Measurements from ENCODE around the gene NSG2.

Gene NSG2

GRCh38 chr5:174106997-174107655 lies 61.6 kb downstream of the NSG2 start:
- Histone ChIP-seq H3K4me3 (no peak overlapping the region), H3K9ac (ENCODE audit: insufficient read length) (no peak overlapping the region), H3K36me3 (ENCODE audit: insufficient read depth, low read length) (no peaks in the 10 kb centered on the region), H3K27ac (no peak overlapping the region), H3K9me3 (ENCODE audit: low read depth, low read length) (no peaks in the 10 kb centered on the region)
- DNase-seq (ENCODE audit: low read depth, low spot score): no peak
- no peak for TF ChIP-seq EZH2 (IDR thresholded peaks at IDR 0.05)
- no peak for TF ChIP-seq FOXP2 (optimal IDR thresholded peaks at IDR 0.05; ENCODE audit: control extremely low read depth, extremely low read length, insufficient read depth)
- no peak for TF ChIP-seq POLR2AphosphoS5 (IDR thresholded peaks at IDR 0.05; ENCODE audit: borderline replicate concordance, low read depth, low read length)

GRCh38 chr5:174108745-174109144 lies 63.2 kb downstream of the NSG2 start:
- Histone ChIP-seq H3K9ac (ENCODE audit: insufficient read length) (no peak overlapping the region), H3K27ac (no peak overlapping the region), H3K9me3 (ENCODE audit: low read depth, low read length) (no peaks in the 10 kb centered on the region), H3K4me3 (no peak overlapping the region), H3K36me3 (ENCODE audit: insufficient read depth, low read length) (no peaks in the 10 kb centered on the region)
- DNase-seq (ENCODE audit: low read depth, low spot score): no peak
- TF ChIP-seq FOXP2 (optimal IDR thresholded peaks at IDR 0.05; ENCODE audit: control extremely low read depth, extremely low read length, insufficient read depth): no peak
- no peak for TF ChIP-seq EZH2 (IDR thresholded peaks at IDR 0.05)
- no peak for TF ChIP-seq POLR2AphosphoS5 (IDR thresholded peaks at IDR 0.05; ENCODE audit: borderline replicate concordance, low read depth, low read length)

GRCh38 chr5:174109698-174110260 lies 64.3 kb downstream of the NSG2 start:
- no peak overlapping the region for H3K27ac ChIP-seq
- DNase-seq (ENCODE audit: low read depth, low spot score): no peak
- no peak for TF ChIP-seq EZH2 (IDR thresholded peaks at IDR 0.05)
- TF ChIP-seq FOXP2 (optimal IDR thresholded peaks at IDR 0.05; ENCODE audit: control extremely low read depth, extremely low read length, insufficient read depth): no peak
- TF ChIP-seq POLR2AphosphoS5 (IDR thresholded peaks at IDR 0.05; ENCODE audit: borderline replicate concordance, low read depth, low read length): no peak
- H3K9ac ChIP-seq (ENCODE audit: insufficient read length): no peak overlapping the region
- H3K4me3 ChIP-seq: no peak overlapping the region
- H3K9me3 ChIP-seq (ENCODE audit: low read depth, low read length): no peaks in the 10 kb centered on the region
- no peaks in the 10 kb centered on the region for H3K36me3 ChIP-seq (ENCODE audit: insufficient read depth, low read length)

- DNase-seq (ENCODE audit: low read depth, low spot score): no peak
- Histone ChIP-seq H3K4me3 (no peak overlapping the region), H3K36me3 (ENCODE audit: insufficient read depth, low read length) (no peaks in the 10 kb centered on the region), H3K9ac (ENCODE audit: insufficient read length) (no peak overlapping the region), H3K27ac (no peak overlapping the region), H3K9me3 (ENCODE audit: low read depth, low read length) (no peaks in the 10 kb centered on the region)
- TF ChIP-seq EZH2 (IDR thresholded peaks at IDR 0.05) (no peak), FOXP2 (optimal IDR thresholded peaks at IDR 0.05; ENCODE audit: control extremely low read depth, extremely low read length, insufficient read depth) (no peak), POLR2AphosphoS5 (IDR thresholded peaks at IDR 0.05; ENCODE audit: borderline replicate concordance, low read depth, low read length) (no peak)
Measured at GRCh38 chr5:174110310-174110709, 64.8 kb downstream of the NSG2 start.

- TF ChIP-seq EZH2 (IDR thresholded peaks at IDR 0.05) (no peak), POLR2AphosphoS5 (IDR thresholded peaks at IDR 0.05; ENCODE audit: borderline replicate concordance, low read depth, low read length) (no peak), FOXP2 (optimal IDR thresholded peaks at IDR 0.05; ENCODE audit: control extremely low read depth, extremely low read length, insufficient read depth) (no peak)
- no peaks in the 10 kb centered on the region for H3K9me3 ChIP-seq (ENCODE audit: low read depth, low read length)
- no peaks in the 10 kb centered on the region for H3K36me3 ChIP-seq (ENCODE audit: insufficient read depth, low read length)
- DNase-seq (ENCODE audit: low read depth, low spot score): no peak
- H3K9ac ChIP-seq (ENCODE audit: insufficient read length): no peak overlapping the region
- no peak overlapping the region for H3K27ac ChIP-seq
- no peak overlapping the region for H3K4me3 ChIP-seq
Measured at GRCh38 chr5:174111287-174111973, 65.9 kb downstream of the NSG2 start.

- Histone ChIP-seq H3K9me3 (ENCODE audit: low read depth, low read length) (no peaks in the 10 kb centered on the region), H3K36me3 (ENCODE audit: insufficient read depth, low read length) (no peaks in the 10 kb centered on the region), H3K27ac (no peak overlapping the region), H3K9ac (ENCODE audit: insufficient read length) (no peak overlapping the region), H3K4me3 (no peak overlapping the region)
- TF ChIP-seq POLR2AphosphoS5 (IDR thresholded peaks at IDR 0.05; ENCODE audit: borderline replicate concordance, low read depth, low read length): no peak
- TF ChIP-seq EZH2 (IDR thresholded peaks at IDR 0.05): no peak
- no peak for TF ChIP-seq FOXP2 (optimal IDR thresholded peaks at IDR 0.05; ENCODE audit: control extremely low read depth, extremely low read length, insufficient read depth)
- no peak for DNase-seq (ENCODE audit: low read depth, low spot score)
Measured at GRCh38 chr5:174115226-174115625, 69.7 kb downstream of the NSG2 start.

- Histone ChIP-seq H3K27ac (peak overlapping the region; percentile 94), H3K9ac (ENCODE audit: insufficient read length) (peak overlapping the region; percentile 52), H3K4me3 (no peak overlapping the region), H3K36me3 (ENCODE audit: insufficient read depth, low read length) (no peaks in the 10 kb centered on the region), H3K9me3 (ENCODE audit: low read depth, low read length) (no peaks in the 10 kb centered on the region)
- no peak for DNase-seq (ENCODE audit: low read depth, low spot score)
- no peak for TF ChIP-seq EZH2 (IDR thresholded peaks at IDR 0.05)
- no peak for TF ChIP-seq FOXP2 (optimal IDR thresholded peaks at IDR 0.05; ENCODE audit: control extremely low read depth, extremely low read length, insufficient read depth)
- no peak for TF ChIP-seq POLR2AphosphoS5 (IDR thresholded peaks at IDR 0.05; ENCODE audit: borderline replicate concordance, low read depth, low read length)
Measured at GRCh38 chr5:174118823-174119467, 73.4 kb downstream of the NSG2 start.

GRCh38 chr5:174119468-174119881 lies 74.0 kb downstream of the NSG2 start:
- no peak for TF ChIP-seq EZH2 (IDR thresholded peaks at IDR 0.05)
- TF ChIP-seq FOXP2 (optimal IDR thresholded peaks at IDR 0.05; ENCODE audit: control extremely low read depth, extremely low read length, insufficient read depth): no peak
- no peak for TF ChIP-seq POLR2AphosphoS5 (IDR thresholded peaks at IDR 0.05; ENCODE audit: borderline replicate concordance, low read depth, low read length)
- H3K36me3 ChIP-seq (ENCODE audit: insufficient read depth, low read length): no peaks in the 10 kb centered on the region
- no peak for DNase-seq (ENCODE audit: low read depth, low spot score)
- H3K4me3 ChIP-seq: no peak overlapping the region
- peak overlapping the region; percentile 52 for H3K9ac ChIP-seq (ENCODE audit: insufficient read length)
- peak overlapping the region; percentile 94 for H3K27ac ChIP-seq
- no peaks in the 10 kb centered on the region for H3K9me3 ChIP-seq (ENCODE audit: low read depth, low read length)
